Skeletal muscle satellite cell (primary cell): Measurements from ENCODE around the gene COPG2.
A peak's percentile ranks its signal among the peaks of the same experiment; 100 is the strongest.
"Not testable (repeated sequence)": the region's sequence is repeated elsewhere in the genome, so short reads cannot be mapped to it uniquely, and the experiment has no call there.

Source experiments
- H3K27me3 ChIP-seq: 2 replicates; pipeline ENCODE4 v1.7.0; 2013; ENCODE audit warnings: low read length; ENCODE audit not compliant: control insufficient read depth, insufficient read depth
- H3K36me3 ChIP-seq: 2 replicates; pipeline ENCODE4 v1.7.0; 2013; ENCODE audit warnings: mild to moderate bottlenecking, control low read depth, low read length; ENCODE audit not compliant: insufficient read depth
- H3K4me1 ChIP-seq: 2 replicates; pipeline ENCODE4 v1.7.0; 2013; ENCODE audit warnings: low read length; ENCODE audit not compliant: control insufficient read depth, insufficient read depth
- H3K4me2 ChIP-seq: 2 replicates; pipeline ENCODE4 v1.7.0; 2013; ENCODE audit warnings: mild to moderate bottlenecking, low read length
- H3K4me3 ChIP-seq: 2 replicates; pipeline ENCODE4 v1.7.0; 2013; ENCODE audit warnings: low read length
- H3K9ac ChIP-seq: 2 replicates; pipeline ENCODE4 v1.7.0; 2013; ENCODE audit warnings: mild to moderate bottlenecking, low read depth, low read length, moderate library complexity
- H3K9me3 ChIP-seq: replicated peaks from 2 replicates; pipeline ENCODE4 v1.7.0; 2013; ENCODE audit warnings: mild to moderate bottlenecking, control low read depth, low read length

COPG2 gene

DNA sequence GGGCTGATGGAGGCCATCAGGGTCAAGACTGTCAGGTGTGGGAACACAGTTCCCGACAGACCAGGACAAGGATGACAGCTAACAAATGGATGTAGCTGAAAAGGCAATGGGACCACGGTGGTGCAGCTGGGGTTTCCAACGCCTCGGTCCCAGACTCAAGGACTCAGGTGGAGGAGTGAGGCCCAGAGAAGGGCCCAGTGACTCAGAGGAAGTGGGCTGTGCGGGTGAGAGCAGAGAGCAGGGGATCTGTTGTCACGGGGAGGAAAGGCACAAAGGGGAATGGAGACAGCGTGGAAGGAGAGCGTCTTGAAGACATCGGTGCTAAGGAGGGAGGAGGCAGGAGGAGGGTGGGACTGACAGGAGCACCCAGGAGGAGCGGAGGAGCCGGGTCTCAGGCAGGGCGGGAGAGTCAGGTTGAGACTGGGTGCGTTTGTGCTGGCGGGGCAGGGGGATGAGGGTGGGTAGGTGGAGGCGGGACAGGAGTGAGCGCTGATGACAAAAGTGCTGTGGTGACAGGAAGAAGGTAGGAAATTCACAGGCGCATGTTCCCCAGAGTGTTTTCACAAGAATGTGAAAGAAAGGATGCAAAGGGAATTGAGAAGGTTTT, 144.9 kb downstream of the COPG2 start:
- not testable (repeated sequence) for H3K9ac ChIP-seq, H3K4me1 ChIP-seq, H3K9me3 ChIP-seq, H3K4me2 ChIP-seq, H3K36me3 ChIP-seq, H3K4me3 ChIP-seq, H3K27me3 ChIP-seq

DNA sequence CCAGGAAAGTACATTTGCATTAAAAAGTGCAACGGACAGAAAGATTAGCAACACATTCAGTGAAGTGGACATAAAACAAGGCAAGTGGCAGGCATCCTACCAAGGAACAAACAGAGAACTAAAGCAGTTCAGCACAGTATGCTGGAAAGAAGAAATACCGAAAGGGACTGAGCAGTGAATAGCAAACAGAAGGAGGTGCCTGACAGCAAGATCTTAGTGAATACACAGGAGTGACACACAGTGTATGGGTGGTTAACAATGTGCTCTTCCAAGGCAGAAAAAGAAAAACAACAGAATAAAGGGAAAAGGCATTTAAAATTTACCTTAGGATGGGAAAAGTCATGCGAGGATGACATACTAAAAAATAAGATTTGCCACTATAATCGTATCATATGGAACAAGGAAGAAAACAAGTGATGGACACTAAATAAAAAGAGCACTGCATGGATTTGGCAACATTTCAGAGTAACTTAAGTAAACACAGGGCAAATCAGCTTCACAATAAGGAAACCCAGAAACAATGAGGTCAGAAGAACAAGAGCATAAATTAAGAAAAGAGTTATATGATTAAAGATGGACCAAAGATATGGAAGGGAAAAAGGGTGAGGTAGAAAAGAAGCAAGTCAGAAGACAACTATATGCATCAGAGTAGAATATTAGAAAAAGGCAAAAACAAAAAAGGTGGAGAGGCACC, 147.1 kb downstream of the COPG2 start:
- Histone ChIP-seq H3K4me3 (no peak overlapping the region), H3K9ac (no peak overlapping the region), H3K36me3 (no peaks in the 10 kb centered on the region), H3K4me1 (no peaks in the 10 kb centered on the region), H3K27me3 (no peaks in the 10 kb centered on the region), H3K4me2 (no peak overlapping the region), H3K9me3 (no peaks in the 10 kb centered on the region)

DNA sequence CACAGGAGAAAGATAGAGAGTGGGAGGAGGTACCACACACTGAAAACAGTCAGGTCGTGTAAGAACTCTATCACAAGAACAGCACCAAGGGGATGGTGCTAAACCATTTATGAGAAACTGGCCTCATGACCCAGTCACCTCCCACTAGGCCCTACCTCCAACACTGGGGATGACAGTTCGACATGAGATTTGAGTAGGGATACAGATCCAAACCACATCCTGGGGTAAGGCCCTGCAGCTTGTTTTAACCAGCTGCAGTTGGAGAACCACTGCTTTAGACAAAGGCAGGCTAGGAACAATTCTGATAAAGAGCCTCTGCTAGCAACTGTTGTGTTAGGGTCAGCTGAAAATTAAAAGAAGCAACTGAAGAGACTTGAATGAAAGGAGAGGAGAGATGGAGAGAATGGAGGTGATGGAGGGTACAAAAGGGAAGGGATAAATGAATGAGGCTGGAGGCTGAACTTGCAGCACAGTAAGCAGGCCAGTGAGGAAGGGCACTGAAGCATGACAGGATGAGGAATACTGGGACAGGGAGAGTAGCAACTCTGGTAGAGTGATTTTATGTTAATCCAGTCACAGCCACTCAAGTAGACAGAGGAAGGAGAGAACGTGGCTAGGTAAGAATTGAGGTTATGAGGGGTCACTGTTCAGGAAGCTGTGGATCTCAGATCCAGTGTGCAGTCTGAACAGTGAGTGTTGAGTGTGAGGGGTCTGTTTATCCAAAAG, 153.1 kb downstream of the COPG2 start:
- H3K9me3 ChIP-seq = no peaks in the 10 kb centered on the region
- H3K4me3 ChIP-seq = no peak overlapping the region
- H3K36me3 ChIP-seq = peaks cover 6% of the 10 kb centered on the region
- no peaks in the 10 kb centered on the region for H3K27me3 ChIP-seq
- H3K9ac ChIP-seq = no peak overlapping the region
- no peak overlapping the region for H3K4me2 ChIP-seq
- no peaks in the 10 kb centered on the region for H3K4me1 ChIP-seq

DNA sequence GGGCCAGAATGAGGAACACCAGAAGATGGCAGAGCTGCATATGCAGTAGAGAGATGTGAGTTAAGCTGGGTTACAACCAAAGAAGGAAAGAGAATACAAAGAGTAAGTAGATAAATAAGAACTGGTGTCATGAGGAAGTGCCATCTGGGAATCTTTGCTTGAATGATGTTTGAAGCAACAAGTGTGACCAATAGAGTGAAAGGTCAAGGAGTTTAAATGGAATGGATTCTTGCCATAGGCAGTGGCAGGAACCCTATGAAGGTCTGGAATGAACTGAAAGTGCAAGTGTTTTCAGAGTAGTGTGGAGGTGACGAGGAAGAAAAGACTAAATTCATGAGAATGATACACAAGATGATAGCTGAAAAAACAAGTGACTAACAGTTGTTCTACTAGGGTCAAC, 155.1 kb downstream of the COPG2 start:
- no peak overlapping the region for H3K9ac ChIP-seq
- H3K36me3 ChIP-seq = peaks cover 6% of the 10 kb centered on the region
- H3K4me1 ChIP-seq = no peaks in the 10 kb centered on the region
- H3K4me3 ChIP-seq = no peak overlapping the region
- no peaks in the 10 kb centered on the region for H3K27me3 ChIP-seq
- H3K4me2 ChIP-seq = no peak overlapping the region
- no peaks in the 10 kb centered on the region for H3K9me3 ChIP-seq

DNA sequence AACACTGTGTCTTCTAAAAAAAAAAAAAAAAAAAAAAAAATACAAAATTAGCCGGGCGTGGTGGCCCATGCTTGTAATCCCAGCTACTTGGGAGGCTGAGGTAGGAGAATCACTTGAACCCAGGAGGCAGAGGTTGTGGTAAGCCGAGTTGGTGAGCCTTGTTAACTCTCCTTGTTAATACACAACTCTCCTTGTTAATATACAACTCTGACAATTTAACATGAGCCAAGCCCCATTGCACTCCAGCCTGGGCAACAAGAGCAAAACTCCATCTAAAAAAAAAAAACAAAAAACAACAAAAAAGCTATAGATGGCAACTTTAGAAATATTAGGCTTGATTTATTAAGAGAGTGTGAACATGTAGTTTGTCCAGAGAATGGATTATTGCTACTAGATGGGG, 156.5 kb downstream of the COPG2 start:
- not testable (repeated sequence) for H3K36me3 ChIP-seq, H3K9me3 ChIP-seq, H3K27me3 ChIP-seq, H3K4me1 ChIP-seq, H3K4me3 ChIP-seq, H3K9ac ChIP-seq, H3K4me2 ChIP-seq

DNA sequence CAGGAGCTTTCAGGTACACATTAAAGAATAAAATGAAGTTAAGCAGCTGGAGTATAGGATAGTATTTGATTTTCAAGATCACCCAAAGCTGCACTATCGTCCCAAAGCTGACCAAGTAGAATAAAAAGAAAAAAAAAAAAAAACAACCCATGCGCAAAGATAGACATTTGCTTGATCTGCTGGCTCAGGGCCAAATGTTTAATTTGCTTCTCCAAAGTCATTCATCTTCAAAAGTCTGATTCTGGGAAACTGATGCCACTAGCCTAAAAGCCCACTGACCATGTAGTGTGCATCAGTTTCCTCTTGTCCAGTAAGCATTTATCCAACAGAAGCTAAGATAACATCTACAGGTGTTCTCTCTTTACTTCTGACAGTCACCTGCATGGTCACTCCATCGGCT, 162.2 kb downstream of the COPG2 start:
- no peak overlapping the region for H3K9ac ChIP-seq
- H3K4me1 ChIP-seq = no peaks in the 10 kb centered on the region
- no peak overlapping the region for H3K4me2 ChIP-seq
- no peaks in the 10 kb centered on the region for H3K27me3 ChIP-seq
- H3K4me3 ChIP-seq = no peak overlapping the region
- H3K9me3 ChIP-seq = no peaks in the 10 kb centered on the region
- H3K36me3 ChIP-seq = peaks cover 6% of the 10 kb centered on the region

DNA sequence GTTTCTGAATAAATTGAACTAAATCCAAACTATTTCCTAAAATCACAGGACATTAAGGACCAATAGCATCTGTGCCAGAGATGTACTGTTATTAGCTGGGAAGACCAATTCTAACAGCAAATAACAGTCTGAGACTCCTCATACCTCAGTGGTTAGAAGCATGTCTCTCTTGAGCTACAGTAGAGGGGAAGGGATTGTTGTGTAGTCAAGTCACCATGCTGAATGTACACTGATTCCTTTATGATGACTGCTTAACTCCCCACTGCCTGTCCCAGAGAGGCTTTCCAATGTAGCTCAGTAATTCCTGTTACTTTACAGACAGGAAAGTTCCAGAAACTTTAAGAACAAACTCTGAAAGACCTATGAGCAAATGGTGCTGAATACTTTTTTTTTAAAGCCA, 162.8 kb downstream of the COPG2 start:
- H3K9ac ChIP-seq = no peak overlapping the region
- no peak overlapping the region for H3K4me3 ChIP-seq
- H3K4me1 ChIP-seq = no peaks in the 10 kb centered on the region
- no peak overlapping the region for H3K4me2 ChIP-seq
- peaks cover 4% of the 10 kb centered on the region for H3K36me3 ChIP-seq
- no peaks in the 10 kb centered on the region for H3K9me3 ChIP-seq
- no peaks in the 10 kb centered on the region for H3K27me3 ChIP-seq

DNA sequence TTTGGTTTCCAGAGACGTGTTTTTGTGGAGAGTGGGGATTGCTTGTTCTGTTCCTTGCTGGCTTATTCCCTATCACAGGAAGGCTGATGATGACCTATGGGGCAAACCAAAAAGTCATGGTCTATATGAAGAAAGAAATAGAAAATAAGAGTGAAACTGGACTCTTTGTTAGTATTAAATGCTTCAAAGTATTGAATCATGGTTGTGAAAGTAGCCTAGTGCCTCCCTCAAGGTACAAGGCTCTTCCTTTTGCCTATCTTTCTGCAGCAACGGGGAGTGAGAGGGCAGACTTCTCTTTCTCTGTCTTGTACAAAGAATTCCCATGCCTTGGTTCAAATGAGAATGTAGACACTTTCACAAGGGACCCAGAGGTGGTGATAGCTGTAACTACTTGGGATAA, 167.6 kb downstream of the COPG2 start:
- Histone ChIP-seq H3K9ac (no peak overlapping the region), H3K4me2 (no peak overlapping the region), H3K36me3 (no peaks in the 10 kb centered on the region), H3K4me1 (no peaks in the 10 kb centered on the region), H3K4me3 (no peak overlapping the region), H3K27me3 (no peaks in the 10 kb centered on the region), H3K9me3 (no peaks in the 10 kb centered on the region)

DNA sequence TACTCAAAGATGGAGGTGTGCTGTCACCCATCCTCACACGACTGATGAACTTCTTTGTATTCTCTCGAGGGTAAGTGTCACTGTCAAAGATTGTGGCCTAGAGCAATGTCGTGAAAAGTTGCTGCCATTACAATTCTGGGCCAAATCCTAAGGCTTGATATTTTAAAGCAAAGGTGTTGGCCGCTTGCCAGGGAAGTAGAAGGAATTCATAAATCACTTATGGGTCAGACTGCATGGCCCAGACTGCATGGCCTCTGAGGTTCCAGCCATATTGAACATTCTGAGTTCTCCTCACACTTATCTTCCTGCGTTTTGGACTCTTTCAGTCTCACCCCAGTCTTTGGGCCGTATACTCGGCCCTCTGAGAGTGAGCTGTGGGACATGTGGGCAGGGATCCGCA, 168.1 kb downstream of the COPG2 start:
- Histone ChIP-seq H3K9me3 (no peaks in the 10 kb centered on the region), H3K4me2 (no peak overlapping the region), H3K4me1 (no peaks in the 10 kb centered on the region), H3K4me3 (no peak overlapping the region), H3K36me3 (no peaks in the 10 kb centered on the region), H3K27me3 (no peaks in the 10 kb centered on the region), H3K9ac (no peak overlapping the region)

DNA sequence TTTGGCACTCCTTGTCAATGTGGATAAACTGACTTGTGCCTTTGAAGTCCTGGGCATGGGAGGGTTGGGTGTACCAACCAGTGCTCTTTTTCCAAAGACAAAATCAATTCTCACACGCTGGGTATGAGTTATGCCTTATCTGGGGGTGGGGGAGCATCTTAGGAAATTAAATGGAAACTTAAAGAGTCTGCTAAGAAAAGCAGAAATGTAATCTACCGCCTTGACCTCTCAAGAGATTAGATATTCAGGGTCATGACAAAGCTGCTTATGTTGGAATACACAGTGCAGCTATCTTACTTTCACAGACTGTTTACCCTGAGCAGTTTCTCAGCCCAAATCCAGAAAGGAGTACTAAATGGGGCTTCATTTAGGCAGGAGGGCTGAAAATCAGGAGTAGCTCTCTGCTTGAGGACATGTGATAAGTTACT, 174.1 kb downstream of the COPG2 start:
- Histone ChIP-seq H3K27me3 (peaks cover 29% of the 10 kb centered on the region), H3K9ac (no peak overlapping the region), H3K4me3 (no peak overlapping the region), H3K9me3 (no peaks in the 10 kb centered on the region), H3K4me2 (no peak overlapping the region), H3K36me3 (no peaks in the 10 kb centered on the region), H3K4me1 (peaks cover 20% of the 10 kb centered on the region)

DNA sequence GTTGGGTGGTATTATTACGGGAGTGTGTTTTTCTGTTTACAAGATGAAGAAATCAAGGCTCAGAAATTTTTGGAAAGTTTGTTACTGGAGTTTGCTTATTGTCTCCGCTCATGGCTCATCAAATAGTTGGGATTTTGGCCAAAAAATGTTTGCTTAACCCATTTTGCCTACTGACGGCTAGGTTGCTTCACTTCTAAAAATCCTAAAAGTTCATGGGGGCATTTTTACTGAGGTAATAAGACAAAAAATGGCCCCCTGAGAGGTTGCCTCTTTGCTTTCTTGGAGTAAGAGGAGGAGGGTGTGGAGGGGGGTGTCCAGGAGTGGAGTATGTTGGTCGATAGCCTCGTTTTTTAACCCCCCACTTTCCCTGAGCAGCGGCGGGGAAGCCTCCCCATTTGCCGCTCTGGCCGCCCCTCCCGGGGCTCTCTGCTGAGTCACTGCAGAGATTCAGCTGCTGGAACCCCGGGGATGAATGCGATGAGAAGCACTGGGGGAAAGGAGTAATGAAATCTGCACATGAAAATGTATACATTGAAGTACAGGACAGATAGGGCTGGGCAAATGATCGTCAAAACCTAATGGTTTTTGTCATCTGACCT, 175.2 kb downstream of the COPG2 start:
- Histone ChIP-seq H3K27me3 (peaks cover 39% of the 10 kb centered on the region), H3K4me2 (peak overlapping the region; percentile 77), H3K4me3 (peak overlapping the region; percentile 63), H3K9ac (peak overlapping the region; percentile 32), H3K36me3 (no peaks in the 10 kb centered on the region), H3K9me3 (no peaks in the 10 kb centered on the region), H3K4me1 (peaks cover 21% of the 10 kb centered on the region)
